Activated B cell treated with CpG ODN at 0.5 μM for 24 hours (primary cell): ENCODE data around the gene LTN1. TPM values are rescaled to one million over a fixed set of nuclear protein-coding genes. Genes with fewer than 3 reads are reported as not detected.

ENCODE experiments used
- ATAC-seq: fragments of 200-7000 bp; cut with Tn5 transposase; one replicate; pipeline ENCODE4 v1.10.0; 2021; ENCODE audit warnings: low read depth, mild to moderate bottlenecking, moderate library complexity
- CTCF ChIA-PET: fragments of 350-600 bp; sonication (Branson Sonifier 250); formaldehyde crosslinking; loops from one replicate; lab custom pipeline; 2021; ENCODE audit warnings: antibody characterized with exemption; lab: Charles Lee
- POLR2A ChIA-PET: fragments of 350-600 bp; sonication (Branson Sonifier 250); formaldehyde crosslinking; loops from one replicate; lab custom pipeline; 2021; ENCODE audit warnings: antibody characterized with exemption; lab: Charles Lee
- DNase-seq: peaks from one replicate; pipeline ENCODE4 v3.0.0; 2022
- H3K27ac Mint-ChIP-seq: one replicate; pipeline ENCODE4 v1.8.0; 2020; ENCODE audit warnings: mixed read lengths
- H3K27me3 Mint-ChIP-seq: one replicate; pipeline ENCODE4 v1.8.0; 2021; ENCODE audit warnings: mixed read lengths
- H3K36me3 Mint-ChIP-seq: one replicate; pipeline ENCODE4 v1.8.0; 2021; ENCODE audit warnings: low read depth, mixed read lengths
- H3K4me1 Mint-ChIP-seq: one replicate; pipeline ENCODE4 v1.8.0; 2021; ENCODE audit warnings: mixed read lengths
- H3K4me3 Mint-ChIP-seq: one replicate; pipeline ENCODE4 v1.8.0; 2020; ENCODE audit warnings: mild to moderate bottlenecking, mixed read lengths
- H3K9me3 Mint-ChIP-seq: one replicate; pipeline ENCODE4 v1.8.0; 2020; ENCODE audit warnings: mixed read lengths
- intact Hi-C: fragments of 100-400 bp; cut with micrococcal nuclease; formaldehyde crosslinking; loops from one replicate; pipeline ENCODE4 v1.15.1; 2024
- total RNA-seq: library from RNA; stranded (reverse); gene quantifications from 2 replicates; pipeline ENCODE4 v1.2.3, GENCODE V29; 2022
- TF ChIP-seq, protein P1 (sequence below): fragments of 200-600 bp; IDR thresholded peaks from one replicate; pipeline ENCODE4 v1.8.0; 2022; ENCODE audit warnings: antibody characterized with exemption, mild to moderate bottlenecking

The LTN1 gene
- total RNA-seq, 1 donor from 2014 or later = 25.8 TPM

DNA sequence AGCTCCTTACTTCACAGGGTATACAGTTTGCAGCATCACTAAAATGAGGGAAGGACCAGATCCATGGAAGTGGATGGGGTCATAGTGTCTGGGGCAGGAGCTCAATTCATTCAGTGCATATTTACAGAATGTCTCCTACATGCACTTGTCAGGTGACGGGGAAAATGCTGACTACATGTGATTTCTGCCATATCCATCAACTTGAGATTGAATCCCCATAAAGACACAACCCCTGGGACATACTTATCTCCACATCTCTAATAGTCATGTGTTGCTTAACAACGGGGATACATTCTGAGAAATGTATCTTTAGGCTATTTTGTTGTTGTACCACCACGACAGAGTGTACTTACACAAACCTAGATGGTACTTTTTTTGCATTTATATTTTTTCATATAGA is 14.5 kb upstream of the LTN1 start:
- ATAC-seq = no peak
- peaks cover 12% of the 10 kb centered on the region for H3K4me1 Mint-ChIP-seq
- no peak overlapping the region for H3K27ac Mint-ChIP-seq
- no peak for DNase-seq
- no peaks in the 10 kb centered on the region for H3K9me3 Mint-ChIP-seq
- H3K4me3 Mint-ChIP-seq = no peak overlapping the region
- no peaks in the 10 kb centered on the region for H3K27me3 Mint-ChIP-seq
- peaks cover 27% of the 10 kb centered on the region for H3K36me3 Mint-ChIP-seq
- intact Hi-C loops = no loop called here
- ChIA-PET POLR2A (interaction anchor here (7.6 kb wide), 1 partner anchor 14 kb away, joined by 285 read pairs; the partner anchor contains the start of genes RWDD2B and USP16), CTCF (no interaction called here)
- TF ChIP-seq, protein P1, sequence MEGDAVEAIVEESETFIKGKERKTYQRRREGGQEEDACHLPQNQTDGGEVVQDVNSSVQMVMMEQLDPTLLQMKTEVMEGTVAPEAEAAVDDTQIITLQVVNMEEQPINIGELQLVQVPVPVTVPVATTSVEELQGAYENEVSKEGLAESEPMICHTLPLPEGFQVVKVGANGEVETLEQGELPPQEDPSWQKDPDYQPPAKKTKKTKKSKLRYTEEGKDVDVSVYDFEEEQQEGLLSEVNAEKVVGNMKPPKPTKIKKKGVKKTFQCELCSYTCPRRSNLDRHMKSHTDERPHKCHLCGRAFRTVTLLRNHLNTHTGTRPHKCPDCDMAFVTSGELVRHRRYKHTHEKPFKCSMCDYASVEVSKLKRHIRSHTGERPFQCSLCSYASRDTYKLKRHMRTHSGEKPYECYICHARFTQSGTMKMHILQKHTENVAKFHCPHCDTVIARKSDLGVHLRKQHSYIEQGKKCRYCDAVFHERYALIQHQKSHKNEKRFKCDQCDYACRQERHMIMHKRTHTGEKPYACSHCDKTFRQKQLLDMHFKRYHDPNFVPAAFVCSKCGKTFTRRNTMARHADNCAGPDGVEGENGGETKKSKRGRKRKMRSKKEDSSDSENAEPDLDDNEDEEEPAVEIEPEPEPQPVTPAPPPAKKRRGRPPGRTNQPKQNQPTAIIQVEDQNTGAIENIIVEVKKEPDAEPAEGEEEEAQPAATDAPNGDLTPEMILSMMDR = no peak

DNA sequence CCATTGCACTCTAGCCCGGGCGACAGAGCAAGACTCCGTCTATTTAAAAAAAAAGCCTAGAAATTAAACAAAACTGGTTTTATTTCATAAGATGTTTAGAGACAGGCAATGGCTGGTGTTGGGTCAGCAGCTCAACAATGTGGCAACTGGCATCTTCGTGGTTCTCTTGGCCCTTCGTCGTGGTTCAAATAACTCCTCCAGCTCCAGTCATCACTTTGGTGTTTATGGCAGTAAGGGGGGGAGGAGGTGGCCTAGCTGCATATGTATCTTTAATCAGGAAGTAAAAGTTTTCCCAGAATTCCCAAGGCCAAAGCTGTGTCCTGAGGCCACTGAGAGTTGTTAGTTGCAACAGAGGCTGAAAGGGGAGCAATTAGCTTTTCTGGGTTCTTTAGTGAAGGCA is 13.0 kb upstream of the LTN1 start:
- Mint-ChIP-seq H3K4me1 (peaks cover 12% of the 10 kb centered on the region), H3K4me3 (no peak overlapping the region), H3K27ac (no peak overlapping the region), H3K27me3 (no peaks in the 10 kb centered on the region), H3K36me3 (peaks cover 27% of the 10 kb centered on the region), H3K9me3 (no peaks in the 10 kb centered on the region)
- ATAC-seq = no peak
- intact Hi-C loops = no loop called here
- CTCF ChIA-PET = interaction anchor here (0.6 kb wide), 1 partner anchor 23 kb away, joined by 4 read pairs; no protein-coding TSS in a partner anchor
- POLR2A ChIA-PET = interaction anchor here (0.5 to 7.6 kb wide), 2 partner anchors 10 to 16 kb away, joined by 4 to 285 read pairs; partner anchors contain the start of genes RWDD2B and USP16
- DNase-seq = no peak
- TF ChIP-seq, protein P1 = no peak

DNA sequence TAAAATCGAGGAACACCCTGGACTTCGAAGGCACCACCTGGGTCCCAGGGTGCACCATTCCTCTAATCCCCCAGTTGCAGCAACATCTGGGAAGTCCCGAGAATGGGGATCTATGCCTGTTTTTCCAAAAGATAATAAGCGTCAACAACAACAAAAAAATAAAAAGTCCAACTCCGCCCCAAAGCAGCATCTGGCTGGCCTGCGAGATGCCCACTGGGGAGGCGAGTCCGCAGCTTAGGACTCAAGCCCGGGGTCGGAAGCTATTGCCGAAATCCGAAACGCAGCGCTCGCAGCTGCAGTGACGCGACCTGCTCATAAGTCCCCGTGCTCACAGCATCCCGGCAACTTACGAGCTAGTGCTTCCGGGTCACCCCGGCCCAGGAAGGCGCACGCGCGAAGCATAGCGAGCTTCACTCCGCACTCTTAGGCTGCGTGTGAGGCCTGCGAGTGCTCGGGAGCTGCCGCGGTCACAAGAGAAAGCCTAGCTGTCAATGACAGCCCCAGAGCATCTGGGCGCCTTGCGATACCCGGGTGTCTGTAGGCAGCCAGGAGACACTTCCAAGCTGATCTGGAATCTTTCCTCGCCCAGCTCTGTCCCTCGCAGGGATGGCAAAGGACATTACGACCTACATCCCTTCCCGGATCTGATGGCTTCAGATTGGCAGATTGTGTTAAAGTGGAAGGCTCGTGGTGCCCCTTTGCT is 9.9 kb upstream of the LTN1 start:
- H3K27ac Mint-ChIP-seq = peak overlapping the region; percentile 95

DNA sequence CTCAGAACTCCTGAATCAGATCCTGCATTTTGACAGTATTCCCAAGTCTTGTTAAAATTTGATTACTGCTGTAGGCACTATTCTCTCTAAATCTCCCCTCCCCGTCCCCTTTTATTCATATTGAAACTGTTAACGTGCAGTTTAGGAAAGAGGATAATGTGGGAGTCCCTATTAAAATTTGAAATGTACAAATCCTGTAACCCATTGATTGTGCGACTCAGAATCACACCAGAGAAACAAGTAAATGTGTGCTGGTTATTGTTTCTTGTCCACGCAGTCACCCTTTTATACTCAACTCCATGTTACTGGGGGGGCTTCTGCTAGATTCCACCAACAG is 584 bp upstream of the LTN1 start:
- Mint-ChIP-seq H3K9me3 (no peaks in the 10 kb centered on the region), H3K27ac (peak overlapping the region; percentile 94), H3K4me3 (peak overlapping the region; percentile 96), H3K4me1 (peaks cover 37% of the 10 kb centered on the region), H3K27me3 (no peaks in the 10 kb centered on the region), H3K36me3 (peaks cover 14% of the 10 kb centered on the region)
- ATAC-seq = no peak
- POLR2A ChIA-PET = interaction anchor here (0.6 to 3.7 kb wide), 12 partner anchors 8 to 300 kb away, joined by 3 to 121 read pairs (median 8); partner anchors contain the start of genes CCT8, RWDD2B and USP16
- TF ChIP-seq, protein P1 = no peak
- intact Hi-C loops = loop anchor here (1.0 to 5.0 kb wide), 4 partner anchors 26 to 308 kb away; partner anchors contain the start of gene RWDD2B
- CTCF ChIA-PET = interaction anchor here (1.2 to 1.7 kb wide), 2 partner anchors 10 to 32 kb away, joined by 3 to 5 read pairs; partner anchors contain the start of gene USP16
- DNase-seq = no peak

More for the DNA sequence above, 9.9 kb upstream of the LTN1 start:
- POLR2A ChIA-PET = interaction anchor here (0.6 to 7.6 kb wide), 17 partner anchors 9 to 298 kb away, joined by 3 to 285 read pairs (median 5); partner anchors contain the start of genes BACH1, CCT8, LTN1 and RWDD2B
- peaks cover 17% of the 10 kb centered on the region for H3K36me3 Mint-ChIP-seq
- H3K27me3 Mint-ChIP-seq = no peaks in the 10 kb centered on the region
- H3K4me3 Mint-ChIP-seq = peak overlapping the region; percentile 90
- intact Hi-C loops = loop anchor here (1.0 kb wide), 6 partner anchors 10 to 298 kb away; partner anchors contain the start of genes CCT8, LTN1, RWDD2B and USP16
- TF ChIP-seq, protein P1 = no peak
- ATAC-seq = peak; percentile 100
- DNase-seq = peak; percentile 90
- CTCF ChIA-PET = interaction anchor here (0.7 to 1.0 kb wide), 5 partner anchors 10 to 22 kb away, joined by 3 to 8 read pairs (median 5); partner anchors contain the start of genes LTN1 and USP16
- H3K9me3 Mint-ChIP-seq = no peaks in the 10 kb centered on the region
- H3K4me1 Mint-ChIP-seq = peaks cover 12% of the 10 kb centered on the region
